HFF-Myc (cell line): Measurements from ENCODE around the gene NECTIN2.

Experiments
- DNase-seq: peaks from one replicate; pipeline ENCODE4 v3.0.0-alpha.2; 2011; ENCODE audit warnings: low read depth; ENCODE audit errors: extremely low read depth
- H3K4me3 ChIP-seq: replicated peaks from 2 replicates; pipeline ENCODE4 v1.5.1; 2011; ENCODE audit warnings: low read depth, mild to moderate bottlenecking, control low read depth, low read length
- CTCF ChIP-seq: IDR thresholded peaks from 2 replicates; pipeline ENCODE4 v1.5.1; 2012; ENCODE audit warnings: mild to moderate bottlenecking, low read depth, low read length, control low read depth; ENCODE audit errors: missing control alignments

The NECTIN2 gene

GRCh38 chr19:44812142-44812718, 33.9 kb upstream of the NECTIN2 start:
- TF ChIP-seq CTCF: no peak
- no peak for DNase-seq
- no peak overlapping the region for H3K4me3 ChIP-seq

GRCh38 chr19:44813070-44813840, 32.8 kb upstream of the NECTIN2 start:
- no peak for TF ChIP-seq CTCF
- no peak overlapping the region for H3K4me3 ChIP-seq
- no peak for DNase-seq

GRCh38 chr19:44813841-44814470, 32.1 kb upstream of the NECTIN2 start:
- TF ChIP-seq CTCF: no peak
- DNase-seq: no peak
- no peak overlapping the region for H3K4me3 ChIP-seq

- DNase-seq: no peak
These were observed 31.6 kb upstream of the NECTIN2 start for GRCh38 chr19:44814517-44814916.

GRCh38 chr19:44816301-44816700, 29.8 kb upstream of the NECTIN2 start:
- no peak overlapping the region for H3K4me3 ChIP-seq
- TF ChIP-seq CTCF: no peak
- DNase-seq: no peak

More at GRCh38 chr19:44814517-44814916, 31.6 kb upstream of the NECTIN2 start:
- H3K4me3 ChIP-seq: no peak overlapping the region
- no peak for TF ChIP-seq CTCF

- DNase-seq: no peak
- no peak for TF ChIP-seq CTCF
- no peak overlapping the region for H3K4me3 ChIP-seq
These were observed 28.2 kb upstream of the NECTIN2 start for GRCh38 chr19:44817725-44818465.
